Activated CD8-positive, alpha-beta memory T cell treated with anti-CD3 and anti-CD28 coated beads, Interleukin-2, amount 50 U/mL, for 24 hours (primary cell): ENCODE measurements around the gene YPEL3.

Experiments
- DNase-seq: peaks from one replicate; pipeline ENCODE4 v3.0.0-alpha.2; 2020; ENCODE audit errors: extremely low read depth

Gene YPEL3

GRCh38 chr16:30090610-30091331 lies 5.2 kb downstream of the YPEL3 start:
- DNase-seq = no peak

- DNase-seq = no peak
These were observed 7.0 kb downstream of the YPEL3 start for GRCh38 chr16:30088832-30089624.

- no peak for DNase-seq
These were observed 7.7 kb downstream of the YPEL3 start for GRCh38 chr16:30088237-30088831.

- no peak for DNase-seq
These were observed 8.7 kb downstream of the YPEL3 start for GRCh38 chr16:30087181-30087898.

- DNase-seq = no peak
These were observed 9.5 kb downstream of the YPEL3 start for GRCh38 chr16:30086291-30087140.

- DNase-seq = no peak
These were observed 10.2 kb downstream of the YPEL3 start for GRCh38 chr16:30085820-30086219.

- no peak for DNase-seq
These were observed 10.8 kb downstream of the YPEL3 start for GRCh38 chr16:30085247-30085646.

GRCh38 chr16:30084816-30085159 lies 11.2 kb downstream of the YPEL3 start:
- DNase-seq = no peak

- DNase-seq = no peak
These were observed 11.8 kb downstream of the YPEL3 start for GRCh38 chr16:30084096-30084815.

- DNase-seq = no peak
These were observed 12.6 kb downstream of the YPEL3 start for GRCh38 chr16:30083216-30084055.

GRCh38 chr16:30082545-30083090 lies 13.4 kb downstream of the YPEL3 start:
- DNase-seq = no peak

GRCh38 chr16:30079480-30079879 lies 16.5 kb downstream of the YPEL3 start:
- DNase-seq = no peak

GRCh38 chr16:30078744-30079143 lies 17.3 kb downstream of the YPEL3 start:
- no peak for DNase-seq

GRCh38 chr16:30077656-30078055 lies 18.4 kb downstream of the YPEL3 start:
- no peak for DNase-seq

GRCh38 chr16:30076276-30076791 lies 19.7 kb downstream of the YPEL3 start:
- DNase-seq = no peak

- DNase-seq = peak; percentile 69
These were observed 20.3 kb downstream of the YPEL3 start, which contains the start of gene PPP4C for GRCh38 chr16:30075503-30076275. Gene PPP4C (plus strand): TSS chr16:30075994. CDS start chr16:30076378, 384 bp downstream.

- DNase-seq = no peak
These were observed 25.5 kb downstream of the YPEL3 start for GRCh38 chr16:30070490-30070889.
